ENCODE measurements around the gene PPFIBP1.

The PPFIBP1 gene

GRCh38 chr12:27665704-27666103 is 141.7 kb downstream of the PPFIBP1 start:
- DNase-seq (ENCODE audit: low spot score in 2 of 2) = no peak
- Mint-ChIP-seq H3K27me3 (peaks cover 9% of the 10 kb centered on the region), H3K9me3 (no peaks in the 10 kb centered on the region), H3K4me1 (no peaks in the 10 kb centered on the region), H3K4me3 (no peak overlapping the region), H3K27ac (no peak overlapping the region), H3K36me3 (no peaks in the 10 kb centered on the region)
- ATAC-seq (ENCODE audit: low read depth) = no peak

DNA sequence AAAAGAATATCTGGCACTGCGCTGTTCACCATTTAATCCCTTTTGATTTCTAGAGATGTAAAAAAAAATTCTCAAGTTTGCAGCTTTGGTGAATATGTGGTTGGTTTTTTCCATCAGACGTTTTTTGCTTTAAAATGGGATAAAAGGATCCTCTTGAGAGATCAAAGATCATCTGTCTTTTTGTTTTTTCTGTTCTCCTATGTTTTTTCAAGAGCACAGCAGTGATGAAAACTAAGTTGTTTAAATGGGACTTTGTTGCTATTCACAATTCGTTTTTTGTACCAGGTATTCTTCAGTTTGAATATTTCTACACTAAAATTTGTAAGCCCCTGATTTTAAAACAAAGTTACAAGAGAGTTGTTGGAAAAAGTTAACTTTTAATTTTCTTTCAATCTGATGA is 142.5 kb downstream of the PPFIBP1 start:
- H3K27me3 Mint-ChIP-seq = peaks cover 11% of the 10 kb centered on the region

DNA sequence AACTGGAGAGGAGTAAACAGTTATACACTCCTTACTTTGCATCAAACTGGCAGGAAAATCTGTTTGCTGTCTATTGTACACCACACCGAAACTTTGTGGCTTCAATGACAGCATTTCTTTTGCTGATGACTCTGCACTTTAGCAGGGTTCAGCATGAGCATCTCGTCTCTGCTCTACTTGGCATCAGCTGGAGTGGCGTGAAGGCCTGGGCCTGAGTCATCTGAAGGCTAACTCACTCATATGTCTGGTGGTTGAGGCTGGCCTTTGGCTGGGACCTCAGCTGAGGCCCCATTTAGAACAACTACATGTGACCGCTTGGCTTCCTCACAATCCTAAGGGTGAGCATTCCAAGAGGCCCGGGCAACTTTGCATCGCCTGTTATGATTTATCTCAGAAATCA is 143.5 kb downstream of the PPFIBP1 start:
- H3K4me1 Mint-ChIP-seq = no peaks in the 10 kb centered on the region
- no peaks in the 10 kb centered on the region for H3K9me3 Mint-ChIP-seq
- no peak for ATAC-seq (ENCODE audit: low read depth)
- H3K4me3 Mint-ChIP-seq = no peak overlapping the region
- H3K27ac Mint-ChIP-seq = no peak overlapping the region
- no peak for DNase-seq (ENCODE audit: low spot score in 2 of 2)
- no peaks in the 10 kb centered on the region for H3K36me3 Mint-ChIP-seq
- H3K27me3 Mint-ChIP-seq = peaks cover 9% of the 10 kb centered on the region

More for the DNA sequence above, 142.5 kb downstream of the PPFIBP1 start:
- DNase-seq (ENCODE audit: low spot score in 2 of 2) (no peak), ATAC-seq (ENCODE audit: low read depth) (no peak)
- Mint-ChIP-seq H3K4me1 (no peaks in the 10 kb centered on the region), H3K36me3 (no peaks in the 10 kb centered on the region), H3K4me3 (no peak overlapping the region), H3K9me3 (no peaks in the 10 kb centered on the region), H3K27ac (no peak overlapping the region)

- peaks cover 6% of the 10 kb centered on the region for H3K27me3 Mint-ChIP-seq
- no peaks in the 10 kb centered on the region for H3K4me1 Mint-ChIP-seq
- ATAC-seq (ENCODE audit: low read depth) (no peak), DNase-seq (ENCODE audit: low spot score in 2 of 2) (no peak)
- no peak overlapping the region for H3K27ac Mint-ChIP-seq
- H3K9me3 Mint-ChIP-seq = no peaks in the 10 kb centered on the region
- no peaks in the 10 kb centered on the region for H3K36me3 Mint-ChIP-seq
- H3K4me3 Mint-ChIP-seq = no peak overlapping the region
These were observed 148.0 kb downstream of the PPFIBP1 start for GRCh38 chr12:27672051-27672450.

DNA sequence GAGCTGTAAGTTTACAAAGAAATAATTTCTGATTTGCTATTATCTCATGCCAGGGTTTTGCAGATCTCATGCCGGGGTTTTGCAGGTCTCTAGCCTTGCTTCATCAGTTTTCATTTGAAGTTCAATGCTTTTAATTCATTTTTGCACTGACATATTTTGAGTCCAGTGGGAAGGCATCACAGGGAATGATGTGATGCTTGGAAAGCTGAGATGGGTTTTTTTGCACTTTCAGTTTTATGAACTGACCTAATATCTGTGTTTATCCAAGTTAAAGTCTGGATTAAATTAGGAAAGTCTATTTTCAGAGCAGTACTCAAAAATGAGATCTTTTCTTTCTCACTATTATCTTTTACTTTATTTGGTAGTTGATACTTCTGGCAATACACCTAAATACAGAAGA is 148.6 kb downstream of the PPFIBP1 start:
- Mint-ChIP-seq H3K4me1 (no peaks in the 10 kb centered on the region), H3K9me3 (no peaks in the 10 kb centered on the region), H3K27ac (no peak overlapping the region), H3K4me3 (no peak overlapping the region), H3K27me3 (peaks cover 6% of the 10 kb centered on the region), H3K36me3 (no peaks in the 10 kb centered on the region)
- ATAC-seq (ENCODE audit: low read depth) (no peak), DNase-seq (ENCODE audit: low spot score in 2 of 2) (no peak)

DNA sequence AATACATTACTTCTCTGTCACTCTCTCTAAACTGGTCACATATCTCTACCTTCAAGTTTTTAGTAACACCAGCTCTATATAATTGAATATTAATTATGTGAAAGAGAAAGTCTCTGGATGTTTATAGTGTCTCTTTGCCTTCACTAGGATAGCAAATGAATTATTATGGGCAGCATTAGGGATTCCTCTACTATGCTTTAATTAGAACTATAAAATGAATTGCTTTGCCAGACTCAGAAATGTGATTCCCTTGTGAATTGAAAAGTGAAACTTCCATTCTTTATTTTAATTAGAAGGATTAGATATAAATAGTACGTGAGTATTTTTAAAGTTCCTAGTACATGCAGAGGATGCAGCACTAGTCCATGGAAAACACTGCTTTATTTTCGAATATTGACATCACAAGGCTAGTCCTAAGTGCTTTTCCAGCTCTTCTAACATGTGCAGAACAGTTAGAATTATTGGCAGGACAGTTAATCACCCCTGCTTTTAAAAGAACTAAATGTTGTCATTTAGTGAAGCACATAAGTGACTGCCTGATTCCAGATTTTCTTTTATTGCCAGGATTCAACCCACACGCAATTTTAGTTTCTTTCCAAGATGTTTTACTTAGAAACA is 149.2 kb downstream of the PPFIBP1 start:
- no peaks in the 10 kb centered on the region for H3K9me3 Mint-ChIP-seq
- H3K4me1 Mint-ChIP-seq = no peaks in the 10 kb centered on the region
- H3K27ac Mint-ChIP-seq = no peak overlapping the region
- H3K27me3 Mint-ChIP-seq = peaks cover 6% of the 10 kb centered on the region
- no peak overlapping the region for H3K4me3 Mint-ChIP-seq
- H3K36me3 Mint-ChIP-seq = no peaks in the 10 kb centered on the region
- DNase-seq (ENCODE audit: low spot score in 2 of 2) = no peak
- ATAC-seq (ENCODE audit: low read depth) = no peak

GRCh38 chr12:27674989-27675388 is 151.0 kb downstream of the PPFIBP1 start:
- Mint-ChIP-seq H3K36me3 (peaks cover under 1% of the 10 kb centered on the region), H3K9me3 (peaks cover under 1% of the 10 kb centered on the region), H3K27ac (no peak overlapping the region), H3K4me3 (no peak overlapping the region), H3K4me1 (no peaks in the 10 kb centered on the region), H3K27me3 (peaks cover 6% of the 10 kb centered on the region)
- DNase-seq (ENCODE audit: low spot score in 2 of 2) (no peak), ATAC-seq (ENCODE audit: low read depth) (no peak)

DNA sequence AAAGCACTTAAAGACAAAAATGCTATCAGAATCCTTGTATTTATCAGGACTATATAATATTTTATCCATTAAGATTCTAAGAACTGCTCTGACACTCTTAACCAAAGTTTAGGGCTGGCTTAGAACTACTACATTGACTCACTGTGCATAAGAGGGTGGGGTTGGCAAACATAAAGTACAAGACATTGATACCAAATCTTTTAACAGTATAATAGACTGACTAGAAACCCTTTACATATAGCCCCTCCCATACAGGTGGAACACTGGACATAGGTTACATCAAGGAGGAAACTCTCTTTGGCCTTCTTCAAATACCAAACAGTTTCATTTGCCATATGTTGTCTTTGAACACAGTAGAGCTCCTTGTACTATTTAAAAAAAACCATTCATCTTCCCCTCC is 156.6 kb downstream of the PPFIBP1 start:
- H3K4me1 Mint-ChIP-seq = no peaks in the 10 kb centered on the region
- peaks cover 5% of the 10 kb centered on the region for H3K27me3 Mint-ChIP-seq
- no peak overlapping the region for H3K27ac Mint-ChIP-seq
- ATAC-seq (ENCODE audit: low read depth) (no peak), DNase-seq (ENCODE audit: low spot score in 2 of 2) (no peak)
- H3K36me3 Mint-ChIP-seq = peaks cover 1% of the 10 kb centered on the region
- no peak overlapping the region for H3K4me3 Mint-ChIP-seq
- H3K9me3 Mint-ChIP-seq = peaks cover 1% of the 10 kb centered on the region

GRCh38 chr12:27682534-27682933 is 158.5 kb downstream of the PPFIBP1 start:
- DNase-seq (ENCODE audit: low spot score in 2 of 2) = no peak
- H3K9me3 Mint-ChIP-seq = peaks cover 1% of the 10 kb centered on the region
- ATAC-seq (ENCODE audit: low read depth) = no peak

DNA sequence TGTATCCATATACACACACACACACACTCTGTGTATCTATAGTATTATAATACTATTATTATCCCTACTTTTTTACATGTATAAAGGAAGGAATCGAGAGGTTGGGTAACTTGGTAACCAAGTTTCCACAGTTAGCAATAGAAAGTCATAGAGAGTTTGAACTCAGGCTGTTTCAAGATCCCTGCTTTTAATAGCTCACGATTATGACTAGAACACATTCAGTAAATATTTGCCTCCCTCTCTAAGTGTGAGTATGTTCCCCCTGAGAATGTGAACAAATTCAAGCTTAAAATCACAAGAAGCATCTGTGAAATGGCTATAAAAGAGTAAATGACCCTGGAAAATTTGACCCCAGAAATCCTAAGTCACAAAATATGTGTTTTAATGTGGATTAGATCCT is 161.3 kb downstream of the PPFIBP1 start:
- no peak for DNase-seq (ENCODE audit: low spot score in 2 of 2)
- Mint-ChIP-seq H3K9me3 (no peaks in the 10 kb centered on the region), H3K4me1 (peaks cover 3% of the 10 kb centered on the region), H3K27ac (no peak overlapping the region), H3K36me3 (no peaks in the 10 kb centered on the region), H3K4me3 (no peak overlapping the region), H3K27me3 (peaks cover 4% of the 10 kb centered on the region)
- no peak for ATAC-seq (ENCODE audit: low read depth)

More at GRCh38 chr12:27682534-27682933, 158.5 kb downstream of the PPFIBP1 start:
- peaks cover 1% of the 10 kb centered on the region for H3K36me3 Mint-ChIP-seq
- H3K4me3 Mint-ChIP-seq = no peak overlapping the region
- H3K27ac Mint-ChIP-seq = no peak overlapping the region
- H3K27me3 Mint-ChIP-seq = peaks cover under 1% of the 10 kb centered on the region
- no peaks in the 10 kb centered on the region for H3K4me1 Mint-ChIP-seq

- H3K4me3 Mint-ChIP-seq = no peak overlapping the region
- H3K27ac Mint-ChIP-seq = no peak overlapping the region
- H3K4me1 Mint-ChIP-seq = peaks cover 3% of the 10 kb centered on the region
- DNase-seq (ENCODE audit: low spot score in 2 of 2) = no peak
- H3K27me3 Mint-ChIP-seq = peaks cover 4% of the 10 kb centered on the region
- ATAC-seq (ENCODE audit: low read depth) = no peak
- H3K36me3 Mint-ChIP-seq = no peaks in the 10 kb centered on the region
- no peaks in the 10 kb centered on the region for H3K9me3 Mint-ChIP-seq
These were observed 162.1 kb downstream of the PPFIBP1 start for GRCh38 chr12:27686147-27686546.

DNA sequence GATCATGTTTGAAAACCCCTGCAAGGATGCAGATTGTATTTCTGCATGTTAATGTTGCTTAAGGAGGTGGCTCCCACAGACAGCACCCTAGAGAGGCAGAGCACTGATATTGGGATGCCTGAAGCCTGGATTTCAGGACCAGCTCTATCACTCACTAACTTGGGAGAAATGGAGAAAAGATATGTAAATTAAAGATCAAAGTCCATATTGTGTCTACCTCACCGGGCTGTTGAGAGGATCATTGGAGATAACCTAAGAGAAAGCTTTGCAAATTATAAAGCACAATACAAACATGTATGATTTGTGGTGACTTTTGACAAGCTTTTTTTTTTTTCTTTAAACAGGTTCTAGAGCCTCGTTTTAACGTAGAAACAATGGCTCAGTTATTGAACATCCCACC is 164.7 kb downstream of the PPFIBP1 start:
- Mint-ChIP-seq H3K9me3 (no peaks in the 10 kb centered on the region), H3K36me3 (peaks cover 1% of the 10 kb centered on the region), H3K27ac (no peak overlapping the region), H3K4me1 (peaks cover 3% of the 10 kb centered on the region), H3K27me3 (peaks cover 6% of the 10 kb centered on the region), H3K4me3 (no peak overlapping the region)
- ATAC-seq (ENCODE audit: low read depth) (no peak), DNase-seq (ENCODE audit: low spot score in 2 of 2) (no peak)

GRCh38 chr12:27689558-27690180 is 165.7 kb downstream of the PPFIBP1 start:
- H3K27ac Mint-ChIP-seq = no peak overlapping the region
- peaks cover 6% of the 10 kb centered on the region for H3K27me3 Mint-ChIP-seq
- peaks cover 1% of the 10 kb centered on the region for H3K36me3 Mint-ChIP-seq
- ATAC-seq (ENCODE audit: low read depth) (no peak), DNase-seq (ENCODE audit: low spot score in 2 of 2) (no peak)
- peaks cover 3% of the 10 kb centered on the region for H3K4me1 Mint-ChIP-seq
- H3K9me3 Mint-ChIP-seq = no peaks in the 10 kb centered on the region
- H3K4me3 Mint-ChIP-seq = no peak overlapping the region

DNA sequence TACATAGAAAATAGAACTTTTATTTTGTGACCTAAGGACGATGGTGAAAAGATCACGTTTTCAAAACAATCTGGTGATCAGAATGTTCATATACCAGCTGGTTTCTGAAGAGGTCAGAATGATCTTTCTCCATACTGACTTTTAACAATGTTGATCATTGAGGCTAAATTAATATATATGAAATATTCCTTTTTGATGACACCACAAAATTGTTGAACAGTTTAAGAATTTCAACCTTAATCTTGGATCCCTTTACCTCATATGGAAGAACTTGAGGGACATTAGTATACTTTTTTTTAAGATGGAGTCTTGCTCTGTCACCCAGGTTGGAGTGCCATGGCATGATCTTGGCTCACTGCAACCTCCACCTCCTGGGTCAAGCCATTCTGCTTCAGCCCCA is 169.4 kb downstream of the PPFIBP1 start:
- ATAC-seq (ENCODE audit: low read depth) (no peak), DNase-seq (ENCODE audit: low spot score in 2 of 2) (no peak)
- H3K4me3 Mint-ChIP-seq = no peak overlapping the region
- H3K27me3 Mint-ChIP-seq = peaks cover 7% of the 10 kb centered on the region
- no peaks in the 10 kb centered on the region for H3K9me3 Mint-ChIP-seq
- H3K4me1 Mint-ChIP-seq = peaks cover 3% of the 10 kb centered on the region
- H3K36me3 Mint-ChIP-seq = peaks cover 1% of the 10 kb centered on the region
- no peak overlapping the region for H3K27ac Mint-ChIP-seq
